ENCODE data around the gene MAPK13. TPM values are rescaled to one million over a fixed set of nuclear protein-coding genes. Genes with fewer than 3 reads are reported as not detected.

The MAPK13 gene
- total RNA-seq, 4 donors from 2014 or later, result 62.2 to 136 (median 104) TPM

DNA sequence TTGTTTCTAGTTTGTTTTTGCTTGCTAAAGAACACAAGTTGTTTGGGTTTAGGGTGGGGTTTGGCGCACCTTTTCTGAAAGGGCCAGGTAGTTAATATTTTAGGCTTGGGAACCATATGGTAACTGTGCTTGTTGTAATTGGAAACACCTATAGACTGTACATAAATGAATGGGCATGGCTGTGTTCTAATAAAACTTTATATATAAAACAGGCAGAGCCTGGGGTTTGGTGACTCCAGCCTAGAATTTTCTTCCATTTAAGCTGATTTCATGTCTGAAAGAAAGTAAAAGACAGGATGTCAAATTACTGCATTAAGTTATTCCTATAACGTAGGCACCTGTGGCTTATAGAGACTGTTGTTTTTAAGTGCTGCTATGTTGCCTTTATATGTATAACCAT is 36.1 kb upstream of the MAPK13 start:
- H3K4me3 ChIP-seq, result no peak overlapping the region
- WGBS, 2 donors, result 80 to 83% methylated on average over 2 of the region's 2 CpGs
- TF ChIP-seq, protein P1, sequence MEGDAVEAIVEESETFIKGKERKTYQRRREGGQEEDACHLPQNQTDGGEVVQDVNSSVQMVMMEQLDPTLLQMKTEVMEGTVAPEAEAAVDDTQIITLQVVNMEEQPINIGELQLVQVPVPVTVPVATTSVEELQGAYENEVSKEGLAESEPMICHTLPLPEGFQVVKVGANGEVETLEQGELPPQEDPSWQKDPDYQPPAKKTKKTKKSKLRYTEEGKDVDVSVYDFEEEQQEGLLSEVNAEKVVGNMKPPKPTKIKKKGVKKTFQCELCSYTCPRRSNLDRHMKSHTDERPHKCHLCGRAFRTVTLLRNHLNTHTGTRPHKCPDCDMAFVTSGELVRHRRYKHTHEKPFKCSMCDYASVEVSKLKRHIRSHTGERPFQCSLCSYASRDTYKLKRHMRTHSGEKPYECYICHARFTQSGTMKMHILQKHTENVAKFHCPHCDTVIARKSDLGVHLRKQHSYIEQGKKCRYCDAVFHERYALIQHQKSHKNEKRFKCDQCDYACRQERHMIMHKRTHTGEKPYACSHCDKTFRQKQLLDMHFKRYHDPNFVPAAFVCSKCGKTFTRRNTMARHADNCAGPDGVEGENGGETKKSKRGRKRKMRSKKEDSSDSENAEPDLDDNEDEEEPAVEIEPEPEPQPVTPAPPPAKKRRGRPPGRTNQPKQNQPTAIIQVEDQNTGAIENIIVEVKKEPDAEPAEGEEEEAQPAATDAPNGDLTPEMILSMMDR (IDR thresholded peaks at IDR 0.05), result no peak
- no peak for TF ChIP-seq POLR2A (IDR thresholded peaks at IDR 0.05)
- H3K36me3 ChIP-seq, result peaks cover 0 to 49% (median 0%) of the 10 kb centered on the region in 3 donors
- peaks cover 0 to 14% (median 0%) of the 10 kb centered on the region in 3 donors for H3K4me1 ChIP-seq
- H3K27me3 ChIP-seq, result no peaks in the 10 kb centered on the region
- DNase-seq, result no peak
- peak overlapping the region in 1 of 4 donors; percentile 79 for H3K27ac ChIP-seq
- H3K9me3 ChIP-seq, result no peaks in the 10 kb centered on the region
- intact Hi-C loops (cut with DNase I), result loop anchor here (2.0 kb wide), 1 partner anchor 67 kb away; the partner anchor contains the start of gene MAPK14

DNA sequence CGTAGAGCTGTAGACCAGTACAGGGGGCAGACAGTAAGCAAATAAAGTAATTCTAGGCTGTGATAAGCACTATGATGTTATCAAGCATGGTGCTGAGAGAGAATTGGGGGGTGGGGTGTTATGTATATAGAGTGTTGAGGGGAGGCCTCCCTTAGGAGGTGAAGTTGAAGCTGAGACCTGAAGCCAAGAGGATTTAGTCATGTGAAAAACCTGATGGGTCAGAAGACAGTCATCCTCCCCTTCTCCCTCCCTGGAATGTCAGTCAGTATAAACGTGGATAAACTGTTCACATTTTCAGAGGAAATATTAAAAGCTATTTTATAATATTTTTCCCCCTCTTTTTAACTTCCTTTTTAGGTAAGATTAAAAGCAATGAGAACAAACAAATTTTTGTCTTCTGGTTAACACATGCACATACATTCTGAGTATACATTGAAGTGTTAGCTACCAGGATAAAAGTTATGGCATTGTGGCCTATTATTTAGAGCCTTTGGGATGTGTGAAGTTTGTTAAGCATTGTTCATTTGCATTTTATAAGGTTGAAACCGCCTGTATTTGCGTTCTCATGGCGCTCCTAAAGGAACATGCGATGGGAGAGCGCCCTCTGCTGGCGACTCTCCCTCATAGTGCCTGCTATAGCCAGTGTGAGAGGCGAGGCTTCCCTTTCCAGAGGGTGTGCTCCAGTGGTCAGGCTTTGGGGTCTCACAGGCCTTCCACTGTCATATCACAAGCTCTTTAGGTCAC is 35.4 kb upstream of the MAPK13 start:
- WGBS, 2 donors, result 10 to 12% methylated on average over 8 to 9 of the region's 9 CpGs
- no peaks in the 10 kb centered on the region for H3K9me3 ChIP-seq
- H3K4me3 ChIP-seq, result no peak overlapping the region
- peaks cover 0 to 55% (median 0%) of the 10 kb centered on the region in 3 donors for H3K36me3 ChIP-seq
- H3K27ac ChIP-seq, result peak overlapping the region; percentile 6 to 79 (median 55)
- peak; percentile 14 for DNase-seq
- intact Hi-C loops (cut with DNase I), result loop anchor here (2.0 kb wide), 1 partner anchor 68 kb away; the partner anchor contains the start of gene MAPK14
- no peaks in the 10 kb centered on the region for H3K27me3 ChIP-seq
- H3K4me1 ChIP-seq, result peaks cover 0 to 18% (median 0%) of the 10 kb centered on the region in 3 donors
- TF ChIP-seq, protein P1 (IDR thresholded peaks at IDR 0.05), result peak; percentile 95 to 98 (median 96)
- TF ChIP-seq POLR2A (IDR thresholded peaks at IDR 0.05), result no peak

DNA sequence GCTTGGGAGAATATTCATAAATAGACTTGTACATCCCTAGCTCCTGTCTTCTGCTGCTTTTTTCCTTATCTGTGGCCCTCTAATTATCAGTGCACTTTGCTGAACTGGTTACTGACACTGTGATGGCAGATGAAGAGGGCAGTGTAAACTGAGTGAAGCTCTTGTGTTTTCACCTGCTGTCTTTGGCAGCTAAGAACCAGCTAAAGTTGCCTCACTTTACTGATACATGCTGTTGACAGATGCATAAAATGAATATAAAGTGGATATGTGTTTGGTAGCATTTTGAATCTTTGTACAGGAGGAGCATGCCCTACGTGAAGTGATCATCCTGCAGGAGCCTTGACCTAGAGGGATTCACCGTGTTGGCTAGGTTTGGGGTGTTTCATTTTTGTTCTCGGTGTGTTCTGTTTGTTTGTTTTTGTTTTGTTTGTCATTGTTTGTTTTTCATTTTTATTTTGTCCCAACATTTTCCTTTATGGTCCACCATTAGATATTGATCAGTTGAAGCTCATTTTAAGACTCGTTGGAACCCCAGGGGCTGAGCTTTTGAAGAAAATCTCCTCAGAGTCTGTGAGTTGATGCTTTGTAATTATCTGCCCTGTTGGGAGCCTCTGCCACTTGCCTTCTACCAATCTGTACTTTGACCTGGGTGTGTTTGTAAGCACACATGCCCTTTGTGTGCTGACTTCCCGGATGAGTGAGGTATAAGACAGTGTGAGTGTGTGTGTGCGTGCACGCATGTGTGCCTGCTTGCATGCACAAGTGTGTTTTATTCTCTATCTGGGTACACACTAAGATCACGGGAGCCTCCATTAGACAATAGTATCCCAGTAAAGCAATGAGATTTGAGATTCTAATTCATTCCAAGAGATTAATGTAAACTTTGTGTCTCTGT is 34.6 kb upstream of the MAPK13 start:
- DNase-seq, result no peak
- Histone ChIP-seq H3K27me3 (no peaks in the 10 kb centered on the region), H3K4me3 (no peak overlapping the region), H3K9me3 (no peaks in the 10 kb centered on the region), H3K4me1 (peaks cover 0 to 22% (median 0%) of the 10 kb centered on the region in 3 donors), H3K36me3 (peaks cover 0 to 63% (median 0%) of the 10 kb centered on the region in 3 donors), H3K27ac (peak overlapping the region in 3 of 4 donors; percentile 47 to 79 (median 63))
- TF ChIP-seq, protein P1 (IDR thresholded peaks at IDR 0.05), result no peak
- TF ChIP-seq POLR2A (IDR thresholded peaks at IDR 0.05), result no peak
- intact Hi-C loops (cut with DNase I), result loop anchor here (2.0 kb wide), 1 partner anchor 69 kb away; the partner anchor contains the start of gene MAPK14
- 71 to 77% methylated on average over 8 of the region's 8 CpGs for WGBS, 2 donors

DNA sequence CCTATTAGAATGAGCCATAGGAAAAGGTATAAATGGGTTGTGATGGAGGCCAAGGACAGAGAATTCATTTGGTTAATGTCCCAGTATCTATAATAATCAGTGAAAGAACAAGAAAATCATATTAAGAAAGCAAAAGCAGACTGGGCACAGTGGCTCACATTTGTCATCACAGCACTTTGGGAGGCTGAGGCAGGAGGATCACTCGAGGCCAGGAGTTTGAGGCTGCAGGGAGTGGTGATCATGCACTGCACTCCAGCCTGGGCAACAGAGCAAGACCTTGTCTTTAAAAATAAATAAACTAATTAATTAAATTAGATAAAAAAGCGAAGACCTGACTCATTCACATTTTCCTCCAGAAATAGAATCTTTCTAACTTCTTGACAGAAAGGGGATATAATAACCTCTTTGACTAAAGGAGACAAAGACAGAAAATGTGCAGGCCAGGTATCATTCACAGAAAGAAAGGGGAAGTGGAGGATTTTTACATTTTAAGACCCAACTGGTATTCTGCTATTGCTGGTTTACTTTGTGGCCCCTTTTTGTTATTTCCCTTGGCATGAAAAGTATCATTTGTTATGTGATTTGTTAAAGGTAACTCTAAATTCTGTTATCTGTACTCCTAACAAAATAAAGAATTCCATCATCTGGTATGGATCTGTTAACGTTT is 31.9 kb upstream of the MAPK13 start:
- no peak for TF ChIP-seq POLR2A (IDR thresholded peaks at IDR 0.05)
- TF ChIP-seq, protein P1 (IDR thresholded peaks at IDR 0.05), result no peak
- Histone ChIP-seq H3K9me3 (no peaks in the 10 kb centered on the region), H3K27ac (no peak overlapping the region), H3K4me3 (no peak overlapping the region), H3K27me3 (no peaks in the 10 kb centered on the region), H3K36me3 (peaks cover under 1 to 70% (median 4%) of the 10 kb centered on the region in 3 donors), H3K4me1 (peaks cover 0 to 22% (median 0%) of the 10 kb centered on the region in 3 donors)
- DNase-seq, result no peak
- 73 to 84% methylated on average over 3 of the region's 3 CpGs for WGBS, 2 donors
- intact Hi-C loops (cut with DNase I), result no loop called here

All from esophagus squamous epithelium (tissue), 5 donors.